ENCODE data around the gene FAXC.
"Not testable (repeated sequence)": the region's sequence is repeated elsewhere in the genome, so short reads cannot be mapped to it uniquely, and the experiment has no call there.

The FAXC gene

DNA sequence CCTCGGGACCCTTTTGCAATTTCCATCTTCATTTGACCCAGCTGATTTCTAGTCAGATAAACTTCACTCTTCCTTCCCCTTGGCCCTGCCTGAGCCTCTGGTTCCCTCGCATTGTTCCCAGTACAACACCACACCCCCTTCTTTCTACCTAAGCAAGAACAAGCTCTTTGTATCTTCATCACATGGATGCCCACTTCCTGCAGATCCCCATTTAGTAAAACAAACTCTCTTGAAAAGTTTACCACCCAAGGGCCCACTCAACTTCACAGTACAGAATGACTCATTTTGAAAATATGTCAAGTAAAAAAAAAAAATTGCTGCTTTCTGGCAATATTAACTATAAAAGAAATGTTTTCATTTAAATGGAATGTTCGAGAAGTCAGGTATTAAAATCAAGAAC, 5.2 kb downstream of the FAXC start:
- no peak for DNase-seq (ENCODE audit: low spot score)
- no peak overlapping the region for H3K4me3 ChIP-seq
- H3K27ac ChIP-seq = no peak overlapping the region
- TF ChIP-seq, protein P1, sequence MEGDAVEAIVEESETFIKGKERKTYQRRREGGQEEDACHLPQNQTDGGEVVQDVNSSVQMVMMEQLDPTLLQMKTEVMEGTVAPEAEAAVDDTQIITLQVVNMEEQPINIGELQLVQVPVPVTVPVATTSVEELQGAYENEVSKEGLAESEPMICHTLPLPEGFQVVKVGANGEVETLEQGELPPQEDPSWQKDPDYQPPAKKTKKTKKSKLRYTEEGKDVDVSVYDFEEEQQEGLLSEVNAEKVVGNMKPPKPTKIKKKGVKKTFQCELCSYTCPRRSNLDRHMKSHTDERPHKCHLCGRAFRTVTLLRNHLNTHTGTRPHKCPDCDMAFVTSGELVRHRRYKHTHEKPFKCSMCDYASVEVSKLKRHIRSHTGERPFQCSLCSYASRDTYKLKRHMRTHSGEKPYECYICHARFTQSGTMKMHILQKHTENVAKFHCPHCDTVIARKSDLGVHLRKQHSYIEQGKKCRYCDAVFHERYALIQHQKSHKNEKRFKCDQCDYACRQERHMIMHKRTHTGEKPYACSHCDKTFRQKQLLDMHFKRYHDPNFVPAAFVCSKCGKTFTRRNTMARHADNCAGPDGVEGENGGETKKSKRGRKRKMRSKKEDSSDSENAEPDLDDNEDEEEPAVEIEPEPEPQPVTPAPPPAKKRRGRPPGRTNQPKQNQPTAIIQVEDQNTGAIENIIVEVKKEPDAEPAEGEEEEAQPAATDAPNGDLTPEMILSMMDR (IDR thresholded peaks at IDR 0.05) = no peak

DNA sequence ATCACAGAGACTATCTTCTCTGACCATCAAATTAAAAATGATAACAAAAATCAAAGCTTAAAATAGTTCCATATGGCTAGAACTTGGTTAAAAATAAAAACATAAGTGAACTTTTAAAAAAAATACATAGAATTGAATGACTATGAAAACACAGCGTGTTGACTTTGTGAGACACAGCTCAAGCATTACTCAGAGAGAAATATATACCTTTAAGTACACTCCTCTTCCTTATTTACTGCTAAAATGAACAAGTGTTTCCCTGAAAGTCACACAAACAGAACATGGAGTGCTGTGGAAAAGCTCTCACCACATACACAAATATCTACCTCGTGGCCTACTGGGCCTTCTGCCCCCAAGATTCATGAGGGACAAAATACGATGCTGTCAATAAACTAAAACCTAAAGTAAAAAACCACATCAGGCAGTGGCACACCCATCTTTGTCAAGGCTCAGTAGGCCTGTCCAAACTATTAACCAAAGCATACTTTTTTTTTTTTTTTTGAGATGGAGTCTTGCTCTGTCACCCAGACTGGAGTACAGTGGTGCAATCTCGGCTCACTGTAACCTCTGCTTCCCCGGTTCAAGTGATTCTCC, 7.5 kb downstream of the FAXC start:
- no peak for DNase-seq (ENCODE audit: low spot score)
- Histone ChIP-seq H3K4me3 (no peak overlapping the region), H3K27ac (no peak overlapping the region)
- TF ChIP-seq, protein P1 (IDR thresholded peaks at IDR 0.05) = no peak

DNA sequence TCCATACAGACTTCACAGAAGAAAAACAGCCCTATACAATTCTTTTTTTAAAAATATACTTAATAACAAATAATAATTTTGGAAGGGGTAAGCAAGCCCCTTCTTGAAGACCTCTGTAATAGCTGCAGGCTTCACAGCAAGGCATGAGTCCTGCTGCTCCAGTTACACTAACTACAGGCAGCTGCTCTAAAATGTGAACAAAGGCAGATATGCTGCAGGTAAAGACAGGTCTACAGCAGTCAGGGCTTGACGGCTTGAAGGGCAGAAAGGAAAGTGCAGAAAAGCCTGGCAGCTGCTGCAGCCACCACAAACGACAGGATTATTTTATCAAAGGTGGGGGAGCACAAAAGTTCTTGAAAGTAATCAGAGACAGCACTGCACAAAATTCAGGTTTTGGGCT, 11.3 kb downstream of the FAXC start:
- DNase-seq (ENCODE audit: low spot score) = no peak
- TF ChIP-seq, protein P1 (IDR thresholded peaks at IDR 0.05) = no peak
- no peak overlapping the region for H3K4me3 ChIP-seq
- no peak overlapping the region for H3K27ac ChIP-seq

DNA sequence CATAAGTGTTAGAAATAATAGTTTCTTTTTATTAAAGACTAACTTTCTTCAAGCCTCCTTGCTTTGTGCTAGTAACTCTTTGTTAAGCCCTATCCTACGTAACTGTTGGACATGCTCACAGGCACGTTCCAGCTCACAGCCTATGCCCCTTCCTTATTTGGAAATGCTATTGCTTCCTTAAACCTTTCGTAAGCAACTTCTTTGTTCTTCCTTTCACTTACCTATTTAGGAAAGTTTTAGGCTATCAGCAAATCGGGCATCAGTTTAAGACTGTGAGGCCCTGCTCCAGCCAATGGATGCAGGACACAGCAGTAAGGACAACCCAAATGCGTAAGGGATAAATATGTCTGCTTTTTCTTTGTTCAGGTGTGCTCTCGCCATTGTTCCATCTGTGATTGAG, 14.2 kb downstream of the FAXC start:
- H3K4me3 ChIP-seq; DNase-seq (ENCODE audit: low spot score); H3K27ac ChIP-seq: not testable (repeated sequence)

DNA sequence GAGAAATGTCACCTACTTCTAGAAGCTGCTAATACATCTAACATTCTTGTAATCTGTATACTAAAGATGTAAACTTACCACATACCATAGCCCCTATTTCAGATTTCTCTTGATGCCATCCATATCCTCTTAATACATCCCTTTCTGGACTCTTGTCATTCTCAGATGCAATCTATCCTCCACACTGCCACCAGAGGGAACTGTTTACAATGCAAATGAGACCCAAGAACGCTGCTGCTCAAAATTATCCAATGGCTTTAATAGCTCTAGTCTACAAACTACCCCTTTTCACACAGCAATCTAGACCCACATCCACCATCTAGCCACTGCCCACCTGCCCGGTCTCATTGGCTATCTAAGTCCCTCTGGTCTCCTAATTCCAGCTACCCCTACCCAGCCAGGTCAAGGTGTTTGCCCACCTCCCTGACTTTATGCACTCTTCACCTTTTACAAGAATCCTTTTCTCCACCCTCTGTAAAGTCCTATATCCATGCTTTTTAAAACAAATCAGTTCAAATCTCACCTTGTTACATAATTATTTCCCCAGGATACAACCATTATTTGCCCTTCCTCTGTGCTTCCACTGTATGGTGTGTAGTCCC, 14.8 kb downstream of the FAXC start:
- Histone ChIP-seq H3K27ac (no peak overlapping the region), H3K4me3 (no peak overlapping the region)
- TF ChIP-seq, protein P1 (IDR thresholded peaks at IDR 0.05) = no peak
- no peak for DNase-seq (ENCODE audit: low spot score)

DNA sequence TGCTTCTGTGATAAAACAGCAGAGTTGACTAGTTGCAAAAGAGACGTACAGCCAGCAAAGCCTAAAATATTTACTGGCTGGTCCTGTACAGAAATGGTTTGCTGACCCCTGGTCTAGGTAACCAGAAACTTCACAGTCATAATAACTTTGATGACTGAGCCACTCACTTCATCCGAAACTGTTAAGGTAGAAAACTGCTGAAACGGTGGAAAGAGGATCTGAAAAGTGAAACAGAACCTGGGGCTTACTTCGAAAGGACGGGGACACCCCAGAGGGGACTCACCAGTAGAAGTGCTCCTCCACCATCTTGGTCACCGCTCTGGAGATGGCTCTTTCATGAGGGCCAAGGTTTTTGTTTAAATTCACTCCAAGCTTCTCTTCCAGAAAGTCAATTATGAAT, 16.4 kb downstream of the FAXC start:
- Histone ChIP-seq H3K27ac (no peak overlapping the region), H3K4me3 (no peak overlapping the region)
- DNase-seq (ENCODE audit: low spot score) = no peak
- TF ChIP-seq, protein P1 (IDR thresholded peaks at IDR 0.05) = no peak

DNA sequence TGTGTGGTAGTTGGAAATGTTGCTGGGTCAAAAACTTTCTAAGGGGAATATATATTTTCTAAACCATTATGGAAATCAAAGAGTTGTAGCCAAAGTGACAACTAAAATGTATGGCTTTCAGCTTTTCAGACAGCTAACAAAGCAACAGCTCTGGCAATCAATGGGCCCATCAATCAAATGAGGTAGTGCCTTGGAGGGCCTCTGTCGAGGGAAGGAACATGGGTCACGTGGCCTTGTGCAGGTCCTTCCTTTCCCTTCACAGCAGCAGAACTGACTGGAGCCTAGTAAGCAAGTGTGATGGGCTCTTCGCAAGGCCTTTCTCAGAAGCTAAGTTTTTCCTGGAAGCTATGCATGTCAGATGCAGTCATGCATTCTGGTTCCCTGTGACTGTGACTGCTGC, 17.9 kb downstream of the FAXC start:
- TF ChIP-seq, protein P1 (IDR thresholded peaks at IDR 0.05) = no peak

More for the DNA sequence above, 17.9 kb downstream of the FAXC start:
- H3K4me3 ChIP-seq = no peak overlapping the region
- DNase-seq (ENCODE audit: low spot score) = no peak
- H3K27ac ChIP-seq = no peak overlapping the region

All from coronary artery (tissue), 2 donors.